Tibial nerve (tissue), 3 donors: ENCODE results near the gene SNED1.

Experiments used
- CTCF ChIP-seq, 5 experiments: fragments of 200-600 bp in 3 of 5; fragments of 450-650 bp in 2 of 5; sonication (generic) in 3 of 5; IDR thresholded peaks; one replicate each; pipeline ENCODE4 v1.5.1; 2016 to 2019; ENCODE audit warnings: antibody characterized with exemption in 5 of 5, mild to moderate bottlenecking in 3 of 5, moderate library complexity in 2 of 5
- POLR2A ChIP-seq, 2 donors: fragments of 450-650 bp; IDR thresholded peaks; one replicate each; pipeline ENCODE4 v1.6.1; 2017; ENCODE audit warnings: antibody characterized with exemption in 2 of 2, mild to moderate bottlenecking in 2 of 2, moderate library complexity in 2 of 2

GRCh38 chr2:241066171-241066892, 67.9 kb downstream of the SNED1 start:
- TF ChIP-seq CTCF (IDR thresholded peaks at IDR 0.05) = no peak
- no peak for TF ChIP-seq POLR2A (IDR thresholded peaks at IDR 0.05)
